ENCODE measurements around the gene PAFAH1B1.

The PAFAH1B1 gene

DNA sequence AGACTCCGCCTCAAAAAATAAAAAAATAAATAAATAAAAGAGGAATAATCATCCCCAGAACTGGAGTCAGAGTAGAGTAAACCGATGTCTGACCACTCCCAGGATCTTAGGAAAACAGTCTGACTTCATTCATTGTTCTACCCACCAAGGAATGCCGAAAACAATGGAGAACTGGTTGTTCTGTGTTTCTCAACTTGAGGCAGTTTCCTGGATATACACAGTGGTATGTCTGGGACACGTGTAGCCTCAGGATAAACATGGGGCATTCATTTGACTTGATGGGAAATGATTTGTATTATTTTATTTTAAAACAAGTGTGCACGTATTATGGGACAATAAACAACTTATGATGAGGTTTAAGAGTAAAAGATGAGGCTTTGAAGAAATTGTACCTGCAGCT, 32.8 kb upstream of the PAFAH1B1 start:
- no peak for DNase-seq (ENCODE audit: low read depth in 1 of 2, low spot score in 1 of 2)
- no peaks in the 10 kb centered on the region for H3K27me3 ChIP-seq (ENCODE audit: insufficient read depth, poor library complexity, severe bottlenecking)
- no peak overlapping the region for H3K27ac ChIP-seq (replicated peaks)
- H3K4me3 ChIP-seq (replicated peaks; ENCODE audit: insufficient read depth, low read length) = no peak overlapping the region
- TF ChIP-seq, protein P1, sequence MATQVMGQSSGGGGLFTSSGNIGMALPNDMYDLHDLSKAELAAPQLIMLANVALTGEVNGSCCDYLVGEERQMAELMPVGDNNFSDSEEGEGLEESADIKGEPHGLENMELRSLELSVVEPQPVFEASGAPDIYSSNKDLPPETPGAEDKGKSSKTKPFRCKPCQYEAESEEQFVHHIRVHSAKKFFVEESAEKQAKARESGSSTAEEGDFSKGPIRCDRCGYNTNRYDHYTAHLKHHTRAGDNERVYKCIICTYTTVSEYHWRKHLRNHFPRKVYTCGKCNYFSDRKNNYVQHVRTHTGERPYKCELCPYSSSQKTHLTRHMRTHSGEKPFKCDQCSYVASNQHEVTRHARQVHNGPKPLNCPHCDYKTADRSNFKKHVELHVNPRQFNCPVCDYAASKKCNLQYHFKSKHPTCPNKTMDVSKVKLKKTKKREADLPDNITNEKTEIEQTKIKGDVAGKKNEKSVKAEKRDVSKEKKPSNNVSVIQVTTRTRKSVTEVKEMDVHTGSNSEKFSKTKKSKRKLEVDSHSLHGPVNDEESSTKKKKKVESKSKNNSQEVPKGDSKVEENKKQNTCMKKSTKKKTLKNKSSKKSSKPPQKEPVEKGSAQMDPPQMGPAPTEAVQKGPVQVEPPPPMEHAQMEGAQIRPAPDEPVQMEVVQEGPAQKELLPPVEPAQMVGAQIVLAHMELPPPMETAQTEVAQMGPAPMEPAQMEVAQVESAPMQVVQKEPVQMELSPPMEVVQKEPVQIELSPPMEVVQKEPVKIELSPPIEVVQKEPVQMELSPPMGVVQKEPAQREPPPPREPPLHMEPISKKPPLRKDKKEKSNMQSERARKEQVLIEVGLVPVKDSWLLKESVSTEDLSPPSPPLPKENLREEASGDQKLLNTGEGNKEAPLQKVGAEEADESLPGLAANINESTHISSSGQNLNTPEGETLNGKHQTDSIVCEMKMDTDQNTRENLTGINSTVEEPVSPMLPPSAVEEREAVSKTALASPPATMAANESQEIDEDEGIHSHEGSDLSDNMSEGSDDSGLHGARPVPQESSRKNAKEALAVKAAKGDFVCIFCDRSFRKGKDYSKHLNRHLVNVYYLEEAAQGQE (IDR thresholded peaks at IDR 0.05; ENCODE audit: insufficient replicate concordance, low read depth) = no peak
- TF ChIP-seq GABPA (IDR thresholded peaks at IDR 0.05; ENCODE audit: low read depth) = no peak
- TF ChIP-seq SPI1 (IDR thresholded peaks at IDR 0.05; ENCODE audit: borderline replicate concordance, low read depth) = no peak
- no peak for TF ChIP-seq CTCF (IDR thresholded peaks at IDR 0.05; ENCODE audit: insufficient read depth, low read length)
- no peak for TF ChIP-seq POLR2AphosphoS5 (IDR thresholded peaks at IDR 0.05; ENCODE audit: low read depth)

DNA sequence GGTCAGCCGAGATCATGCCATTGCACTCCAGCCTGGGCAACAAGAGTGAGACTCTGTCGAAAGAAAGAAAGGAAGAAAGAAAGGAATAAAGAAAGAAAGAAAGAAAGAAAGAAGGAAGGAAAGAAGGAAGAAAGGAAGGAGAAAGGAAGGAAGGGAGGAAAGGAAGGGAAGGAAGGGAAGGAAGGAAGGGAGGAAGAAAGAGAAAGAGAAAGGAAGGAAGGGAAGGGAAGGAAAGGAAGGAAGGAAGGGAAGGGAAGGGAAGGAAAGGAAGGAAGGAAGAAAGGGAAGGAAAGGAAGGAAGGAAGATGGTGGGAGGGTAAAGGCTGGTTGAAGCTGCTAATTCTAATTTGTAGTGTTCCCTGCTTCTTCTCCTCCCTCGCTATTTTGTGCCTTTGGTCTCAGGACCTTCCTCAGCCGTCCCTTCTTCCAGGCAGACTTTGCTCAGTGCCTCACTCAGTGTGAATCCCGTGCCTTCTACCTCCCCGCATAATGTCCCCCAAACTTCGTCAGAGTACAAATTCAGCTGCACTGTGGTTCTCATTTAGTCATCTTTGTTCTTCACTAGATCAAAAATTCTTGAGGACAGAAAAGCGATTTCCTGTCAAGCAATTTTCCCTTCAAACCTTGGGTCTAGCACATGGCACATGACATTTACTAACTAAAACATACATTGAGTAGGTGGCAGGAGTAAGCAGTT, 31.1 kb upstream of the PAFAH1B1 start:
- Histone ChIP-seq H3K27ac (replicated peaks) (no peak overlapping the region), H3K27me3 (ENCODE audit: insufficient read depth, poor library complexity, severe bottlenecking) (no peaks in the 10 kb centered on the region), H3K4me3 (replicated peaks; ENCODE audit: insufficient read depth, low read length) (no peak overlapping the region)
- TF ChIP-seq, protein P1 (IDR thresholded peaks at IDR 0.05; ENCODE audit: insufficient replicate concordance, low read depth) = no peak
- TF ChIP-seq GABPA (IDR thresholded peaks at IDR 0.05; ENCODE audit: low read depth) = no peak
- TF ChIP-seq CTCF (IDR thresholded peaks at IDR 0.05; ENCODE audit: insufficient read depth, low read length) = no peak
- TF ChIP-seq POLR2AphosphoS5 (IDR thresholded peaks at IDR 0.05; ENCODE audit: low read depth) = no peak
- no peak for TF ChIP-seq SPI1 (IDR thresholded peaks at IDR 0.05; ENCODE audit: borderline replicate concordance, low read depth)
- no peak for DNase-seq (ENCODE audit: low read depth in 1 of 2, low spot score in 1 of 2)

- no peak overlapping the region for H3K4me3 ChIP-seq (replicated peaks; ENCODE audit: insufficient read depth, low read length)
- no peaks in the 10 kb centered on the region for H3K27me3 ChIP-seq (ENCODE audit: insufficient read depth, poor library complexity, severe bottlenecking)
- TF ChIP-seq, protein P1 (IDR thresholded peaks at IDR 0.05; ENCODE audit: insufficient replicate concordance, low read depth) = no peak
- TF ChIP-seq POLR2AphosphoS5 (IDR thresholded peaks at IDR 0.05; ENCODE audit: low read depth) (no peak), SPI1 (IDR thresholded peaks at IDR 0.05; ENCODE audit: borderline replicate concordance, low read depth) (no peak), CTCF (IDR thresholded peaks at IDR 0.05; ENCODE audit: insufficient read depth, low read length) (no peak), GABPA (IDR thresholded peaks at IDR 0.05; ENCODE audit: low read depth) (no peak)
- H3K27ac ChIP-seq (replicated peaks) = no peak overlapping the region
- no peak for DNase-seq (ENCODE audit: low read depth in 1 of 2, low spot score in 1 of 2)
Observed at GRCh38 chr17:2563061-2563460, 30.4 kb upstream of the PAFAH1B1 start.
